Liver (tissue), 3 donors: ENCODE measurements around the gene MGA.

ENCODE experiments used
- EGR1 ChIP-seq, 2 donors: IDR thresholded peaks; 2 replicates each; pipeline ENCODE4 v1.6.1; 2016 to 2018; ENCODE audit warnings: antibody characterized with exemption in 2 of 2, low read depth in 2 of 2
- GABPA ChIP-seq, 2 donors: IDR thresholded peaks in 1 of 2; conservative IDR thresholded peaks in 1 of 2; 2 replicates each; pipeline ENCODE4 v1.6.1; 2016; ENCODE audit warnings: antibody characterized with exemption in 2 of 2, mild to moderate bottlenecking in 1 of 2, moderate library complexity in 1 of 2
- HNF4G ChIP-seq: IDR thresholded peaks from 2 replicates; pipeline ENCODE4 v1.6.1; 2016; ENCODE audit warnings: antibody characterized with exemption
- JUND ChIP-seq, 2 donors: IDR thresholded peaks; 2 replicates each; pipeline ENCODE4 v1.6.1; 2016; ENCODE audit warnings: antibody characterized with exemption in 2 of 2
- RAD21 ChIP-seq, 2 donors: IDR thresholded peaks; 2 replicates each; pipeline ENCODE4 v1.6.1; 2016; ENCODE audit warnings: antibody characterized with exemption in 2 of 2, mild to moderate bottlenecking in 2 of 2
- REST ChIP-seq: IDR thresholded peaks from 2 replicates; pipeline ENCODE4 v1.6.1; 2016; ENCODE audit warnings: antibody characterized with exemption, mild to moderate bottlenecking
- RXRA ChIP-seq, 2 donors: IDR thresholded peaks; 2 replicates each; pipeline ENCODE4 v1.6.1; 2017 to 2018; ENCODE audit warnings: antibody characterized with exemption in 2 of 2, mild to moderate bottlenecking in 1 of 2
- TAF1 ChIP-seq: conservative IDR thresholded peaks from 2 replicates; pipeline ENCODE4 v1.6.1; 2016; ENCODE audit warnings: antibody characterized with exemption, mild to moderate bottlenecking
- YY1 ChIP-seq: IDR thresholded peaks from 2 replicates; pipeline ENCODE4 v1.6.1; 2016; ENCODE audit warnings: antibody characterized with exemption, mild to moderate bottlenecking
- TF ChIP-seq, protein P1 (sequence below): fragments of 150-350 bp; IDR thresholded peaks from 2 replicates; pipeline ENCODE4 v1.5.1; 2017; ENCODE audit warnings: improper control_type of control experiment, low read depth, low read length; ENCODE audit not compliant: missing input control
- TF ChIP-seq, protein P2 (sequence below): IDR thresholded peaks from 2 replicates; pipeline ENCODE4 v1.6.1; 2016; ENCODE audit warnings: antibody characterized with exemption
- TF ChIP-seq, protein P3 (sequence below): IDR thresholded peaks from 2 replicates; pipeline ENCODE4 v1.6.1; 2016; ENCODE audit warnings: antibody characterized with exemption
- TF ChIP-seq, protein P4 (sequence below): IDR thresholded peaks from 2 replicates; pipeline ENCODE4 v1.6.1; 2016; ENCODE audit warnings: antibody characterized with exemption
- donor health status: healthy.
- donor health status: healthy.

GRCh38 chr15:41822471-41822870 is 162.3 kb downstream of the MGA start:
- TF ChIP-seq, protein P1, sequence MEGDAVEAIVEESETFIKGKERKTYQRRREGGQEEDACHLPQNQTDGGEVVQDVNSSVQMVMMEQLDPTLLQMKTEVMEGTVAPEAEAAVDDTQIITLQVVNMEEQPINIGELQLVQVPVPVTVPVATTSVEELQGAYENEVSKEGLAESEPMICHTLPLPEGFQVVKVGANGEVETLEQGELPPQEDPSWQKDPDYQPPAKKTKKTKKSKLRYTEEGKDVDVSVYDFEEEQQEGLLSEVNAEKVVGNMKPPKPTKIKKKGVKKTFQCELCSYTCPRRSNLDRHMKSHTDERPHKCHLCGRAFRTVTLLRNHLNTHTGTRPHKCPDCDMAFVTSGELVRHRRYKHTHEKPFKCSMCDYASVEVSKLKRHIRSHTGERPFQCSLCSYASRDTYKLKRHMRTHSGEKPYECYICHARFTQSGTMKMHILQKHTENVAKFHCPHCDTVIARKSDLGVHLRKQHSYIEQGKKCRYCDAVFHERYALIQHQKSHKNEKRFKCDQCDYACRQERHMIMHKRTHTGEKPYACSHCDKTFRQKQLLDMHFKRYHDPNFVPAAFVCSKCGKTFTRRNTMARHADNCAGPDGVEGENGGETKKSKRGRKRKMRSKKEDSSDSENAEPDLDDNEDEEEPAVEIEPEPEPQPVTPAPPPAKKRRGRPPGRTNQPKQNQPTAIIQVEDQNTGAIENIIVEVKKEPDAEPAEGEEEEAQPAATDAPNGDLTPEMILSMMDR, result no peak
- no peak for TF ChIP-seq TAF1
- no peak for TF ChIP-seq RXRA (IDR thresholded peaks at IDR 0.05)
- no peak for TF ChIP-seq REST
- TF ChIP-seq RAD21 (IDR thresholded peaks at IDR 0.05), result no peak
- TF ChIP-seq, protein P2, sequence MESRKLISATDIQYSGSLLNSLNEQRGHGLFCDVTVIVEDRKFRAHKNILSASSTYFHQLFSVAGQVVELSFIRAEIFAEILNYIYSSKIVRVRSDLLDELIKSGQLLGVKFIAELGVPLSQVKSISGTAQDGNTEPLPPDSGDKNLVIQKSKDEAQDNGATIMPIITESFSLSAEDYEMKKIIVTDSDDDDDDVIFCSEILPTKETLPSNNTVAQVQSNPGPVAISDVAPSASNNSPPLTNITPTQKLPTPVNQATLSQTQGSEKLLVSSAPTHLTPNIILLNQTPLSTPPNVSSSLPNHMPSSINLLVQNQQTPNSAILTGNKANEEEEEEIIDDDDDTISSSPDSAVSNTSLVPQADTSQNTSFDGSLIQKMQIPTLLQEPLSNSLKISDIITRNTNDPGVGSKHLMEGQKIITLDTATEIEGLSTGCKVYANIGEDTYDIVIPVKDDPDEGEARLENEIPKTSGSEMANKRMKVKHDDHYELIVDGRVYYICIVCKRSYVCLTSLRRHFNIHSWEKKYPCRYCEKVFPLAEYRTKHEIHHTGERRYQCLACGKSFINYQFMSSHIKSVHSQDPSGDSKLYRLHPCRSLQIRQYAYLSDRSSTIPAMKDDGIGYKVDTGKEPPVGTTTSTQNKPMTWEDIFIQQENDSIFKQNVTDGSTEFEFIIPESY, result no peak
- TF ChIP-seq, protein P3, sequence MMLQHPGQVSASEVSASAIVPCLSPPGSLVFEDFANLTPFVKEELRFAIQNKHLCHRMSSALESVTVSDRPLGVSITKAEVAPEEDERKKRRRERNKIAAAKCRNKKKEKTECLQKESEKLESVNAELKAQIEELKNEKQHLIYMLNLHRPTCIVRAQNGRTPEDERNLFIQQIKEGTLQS, result no peak
- no peak for TF ChIP-seq EGR1 (IDR thresholded peaks at IDR 0.05; ENCODE audit: low read depth in 2 of 2)
- no peak for TF ChIP-seq YY1
- no peak for TF ChIP-seq GABPA (IDR thresholded peaks at IDR 0.05 in 1 of 2, conservative IDR thresholded peaks at IDR 0.05 in 1 of 2)
- TF ChIP-seq HNF4G, result no peak
- TF ChIP-seq, protein P4, sequence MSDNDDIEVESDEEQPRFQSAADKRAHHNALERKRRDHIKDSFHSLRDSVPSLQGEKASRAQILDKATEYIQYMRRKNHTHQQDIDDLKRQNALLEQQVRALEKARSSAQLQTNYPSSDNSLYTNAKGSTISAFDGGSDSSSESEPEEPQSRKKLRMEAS, result no peak
- no peak for TF ChIP-seq JUND (IDR thresholded peaks at IDR 0.05)
